Keratinocyte (primary cell): ENCODE data around the gene FTHL17. TPM values are rescaled to one million over a fixed set of nuclear protein-coding genes. Genes with fewer than 3 reads are reported as not detected.

Source experiments
- DNase-seq: peaks from one replicate; pipeline ENCODE4 v3.0.0-alpha.2; 2011; ENCODE audit warnings: low read depth, missing footprints, low spot score
- FAIRE-seq: peaks from 2 replicates; lab custom pipeline; 2011; peaks lifted over from hg19 to GRCh38; lab: Jason Lieb, UNC
- H2AFZ ChIP-seq: 2 replicates; pipeline ENCODE4 v1.6.0; 2012; ENCODE audit warnings: low read length, control low read depth, inconsistent platforms; ENCODE audit not compliant: control insufficient read depth
- H3K27ac ChIP-seq: 2 replicates; pipeline ENCODE4 v1.5.1; 2011; ENCODE audit warnings: low read length; ENCODE audit not compliant: control insufficient read depth, insufficient read depth
- H3K27me3 ChIP-seq: 3 replicates; pipeline ENCODE4 v1.6.0; 2011; ENCODE audit warnings: low read length; ENCODE audit not compliant: control insufficient read depth, insufficient read depth; ENCODE audit errors: extremely low read depth
- H3K36me3 ChIP-seq, 2 experiments: 2 replicates in 1 of 2; 3 replicates in 1 of 2; pipeline ENCODE4 v1.5.1; 2011; ENCODE audit warnings: low read length in 2 of 2, mild to moderate bottlenecking in 1 of 2; ENCODE audit not compliant: control insufficient read depth in 2 of 2, insufficient read depth in 2 of 2; ENCODE audit errors: extremely low read depth in 1 of 2
- H3K4me1 ChIP-seq: 3 replicates; pipeline ENCODE4 v1.5.1; 2011; ENCODE audit warnings: low read length; ENCODE audit not compliant: control insufficient read depth, insufficient read depth; ENCODE audit errors: extremely low read depth
- H3K4me2 ChIP-seq: 3 replicates; pipeline ENCODE4 v1.6.0; 2011; ENCODE audit warnings: low read depth, low read length; ENCODE audit not compliant: control insufficient read depth, insufficient read depth; ENCODE audit errors: extremely low read depth
- H3K4me3 ChIP-seq, 3 experiments: fragments of 200-600 bp in 1 of 3; sonication (generic) in 1 of 3; 2 replicates in 2 of 3; 3 replicates in 1 of 3; pipeline ENCODE4 v1.5.1; 2011 to 2016; ENCODE audit warnings: low read length in 3 of 3, mild to moderate bottlenecking in 3 of 3, control low read depth in 2 of 3, inconsistent platforms in 1 of 3, low read depth in 1 of 3, mixed read lengths in 1 of 3, mixed run types in 1 of 3, moderate library complexity in 1 of 3; ENCODE audit not compliant: control insufficient read depth in 2 of 3, insufficient read depth in 2 of 3; ENCODE audit errors: extremely low read depth in 1 of 3
- H3K79me2 ChIP-seq: 2 replicates; pipeline ENCODE4 v1.6.0; 2012; ENCODE audit warnings: low read length; ENCODE audit not compliant: control insufficient read depth, insufficient read depth
- H3K9ac ChIP-seq: 3 replicates; pipeline ENCODE4 v1.6.0; 2011; ENCODE audit warnings: low read length; ENCODE audit not compliant: control insufficient read depth, insufficient read depth; ENCODE audit errors: extremely low read depth
- H3K9me1 ChIP-seq: 3 replicates; pipeline ENCODE4 v1.6.0; 2011; ENCODE audit warnings: low read length; ENCODE audit not compliant: control insufficient read depth, insufficient read depth; ENCODE audit errors: extremely low read depth
- H3K9me3 ChIP-seq: 2 replicates; pipeline ENCODE4 v1.5.1; 2012; ENCODE audit warnings: low read depth, low read length; ENCODE audit not compliant: control insufficient read depth
- H4K20me1 ChIP-seq: 3 replicates; pipeline ENCODE4 v1.6.0; 2011; ENCODE audit warnings: low read length; ENCODE audit not compliant: control insufficient read depth, insufficient read depth; ENCODE audit errors: extremely low read depth
- CTCF ChIP-seq, 3 experiments: IDR thresholded peaks in 1 of 3; conservative IDR thresholded peaks in 1 of 3; optimal IDR thresholded peaks in 1 of 3; 2 replicates in 2 of 3; 3 replicates in 1 of 3; pipeline versions ENCODE3 to v1.5.1; 2011; ENCODE audit warnings: low read length in 3 of 3, mild to moderate bottlenecking in 3 of 3, moderate library complexity in 2 of 3, control low read depth in 1 of 3, inconsistent platforms in 1 of 3; ENCODE audit not compliant: insufficient read depth in 2 of 3; ENCODE audit errors: extremely low read depth in 1 of 3
- EZH2 ChIP-seq: IDR thresholded peaks from one replicate; pipeline ENCODE4 v1.6.1; 2012; ENCODE audit warnings: inconsistent platforms, mild to moderate bottlenecking, low read length, moderate library complexity
- dilution Hi-C: fragments of 300-500 bp; cut with MboI; formaldehyde crosslinking; loops from one replicate; pipeline ENCODE4 v1.7.0; 2020; ENCODE audit warnings: low sequenced_read_pairs; ENCODE audit not compliant: extremely low pct_ligation_motif_present
- polyA plus RNA-seq, 5 experiments: library from polyadenylated mRNA; depleted of rRNA in 3 of 5; stranded (reverse) in 3 of 5; stranded (forward) in 1 of 5; unstranded in 1 of 5; fragments of >200 nt; gene quantifications; 1 replicate in 1 of 5; 2 replicates in 3 of 5; 3 replicates in 1 of 5; pipeline versions ENCODE4 v1.2.1 to v1.2.3, GENCODE V29; 2011 to 2012; ENCODE audit warnings: missing spikeins in 2 of 5, low read depth in 1 of 5, low replicate concordance in 1 of 5

Gene FTHL17
- polyA plus RNA-seq, 1 donor (not counting 4 experiments of a cell fraction or from before 2014, with no cell fraction given), result not detected

GRCh38 chrX:31058284-31058683, 13.6 kb downstream of the FTHL17 start:
- no peak overlapping the region for H3K4me3 ChIP-seq
- no peaks in the 10 kb centered on the region for H3K9me3 ChIP-seq
- H3K79me2 ChIP-seq, result no peaks in the 10 kb centered on the region
- H3K9me1 ChIP-seq, result no peaks in the 10 kb centered on the region
- no peaks in the 10 kb centered on the region for H4K20me1 ChIP-seq
- no peak overlapping the region for H2AFZ ChIP-seq
- no peak for FAIRE-seq
- no peak for TF ChIP-seq CTCF (optimal IDR thresholded peaks at IDR 0.05 in 1 of 3, IDR thresholded peaks at IDR 0.05 in 1 of 3, conservative IDR thresholded peaks at IDR 0.05 in 1 of 3; ENCODE audit: extremely low read depth in 1 of 3, insufficient read depth in 2 of 3, low read length in 3 of 3)
- no peak for TF ChIP-seq EZH2
- H3K27me3 ChIP-seq, result no peaks in the 10 kb centered on the region
- no peak overlapping the region for H3K4me2 ChIP-seq
- H3K9ac ChIP-seq, result no peak overlapping the region
- H3K27ac ChIP-seq, result no peak overlapping the region
- DNase-seq, result no peak
- dilution Hi-C loops, result no loop called here
- no peaks in the 10 kb centered on the region for H3K4me1 ChIP-seq
- H3K36me3 ChIP-seq, result no peaks in the 10 kb centered on the region

- no peak overlapping the region for H3K9ac ChIP-seq
- no peaks in the 10 kb centered on the region for H3K9me3 ChIP-seq
- no peaks in the 10 kb centered on the region for H3K79me2 ChIP-seq
- H3K36me3 ChIP-seq, result no peaks in the 10 kb centered on the region
- no peak for FAIRE-seq
- no peak for TF ChIP-seq CTCF (optimal IDR thresholded peaks at IDR 0.05 in 1 of 3, IDR thresholded peaks at IDR 0.05 in 1 of 3, conservative IDR thresholded peaks at IDR 0.05 in 1 of 3; ENCODE audit: extremely low read depth in 1 of 3, insufficient read depth in 2 of 3, low read length in 3 of 3)
- TF ChIP-seq EZH2, result no peak
- no peaks in the 10 kb centered on the region for H3K9me1 ChIP-seq
- dilution Hi-C loops, result no loop called here
- no peak overlapping the region for H3K4me2 ChIP-seq
- H3K4me3 ChIP-seq, result no peak overlapping the region
- DNase-seq, result no peak
- H4K20me1 ChIP-seq, result no peaks in the 10 kb centered on the region
- H3K4me1 ChIP-seq, result no peaks in the 10 kb centered on the region
- H3K27me3 ChIP-seq, result no peaks in the 10 kb centered on the region
- H3K27ac ChIP-seq, result no peak overlapping the region
- H2AFZ ChIP-seq, result no peak overlapping the region
Measured at GRCh38 chrX:31057691-31058090, 14.2 kb downstream of the FTHL17 start.
